ENCODE measurements around the gene SPRY4. TPM values are rescaled to one million over a fixed set of nuclear protein-coding genes. Genes with fewer than 3 reads are reported as not detected.
"Not testable (repeated sequence)": the region's sequence is repeated elsewhere in the genome, so short reads cannot be mapped to it uniquely, and the experiment has no call there.

The SPRY4 gene
- total RNA-seq, 1 experiment from 2014 or later = 23.6 TPM

- intact Hi-C loops (cut with micrococcal nuclease; ENCODE audit: unreplicated experiment) = no loop called here
- Mint-ChIP-seq H3K27ac (ENCODE audit: unreplicated experiment) (no peak overlapping the region), H3K9me3 (ENCODE audit: low read depth, unreplicated experiment) (no peaks in the 10 kb centered on the region), H3K4me3 (ENCODE audit: low read depth, unreplicated experiment) (no peak overlapping the region), H3K27me3 (ENCODE audit: unreplicated experiment) (no peaks in the 10 kb centered on the region), H3K36me3 (ENCODE audit: insufficient read depth, unreplicated experiment) (peaks cover 23% of the 10 kb centered on the region), H3K4me1 (ENCODE audit: low read depth, unreplicated experiment) (peaks cover 21% of the 10 kb centered on the region)
- CTCF ChIA-PET = interaction anchor here (0.6 kb wide), 1 partner anchor 186 kb away, joined by 4 read pairs; no protein-coding TSS in a partner anchor
- DNase-seq = no peak
- BruUV-seq (replicated peaks) = no TSS peak
- TF ChIP-seq CTCF (IDR thresholded peaks at IDR 0.05; ENCODE audit: unreplicated experiment) = no peak
Measured at GRCh38 chr5:142353071-142353472, 28.3 kb upstream of the SPRY4 start.

GRCh38 chr5:142350021-142350420 is 25.2 kb upstream of the SPRY4 start:
- Mint-ChIP-seq H3K4me1 (ENCODE audit: low read depth, unreplicated experiment) (peaks cover 15% of the 10 kb centered on the region), H3K27me3 (ENCODE audit: unreplicated experiment) (no peaks in the 10 kb centered on the region), H3K9me3 (ENCODE audit: low read depth, unreplicated experiment) (no peaks in the 10 kb centered on the region), H3K27ac (ENCODE audit: unreplicated experiment) (no peak overlapping the region), H3K4me3 (ENCODE audit: low read depth, unreplicated experiment) (no peak overlapping the region), H3K36me3 (ENCODE audit: insufficient read depth, unreplicated experiment) (peaks cover 5% of the 10 kb centered on the region)
- no peak for DNase-seq
- no TSS peak for BruUV-seq (replicated peaks)
- intact Hi-C loops (cut with micrococcal nuclease; ENCODE audit: unreplicated experiment) = no loop called here
- CTCF ChIA-PET = interaction anchor here (0.7 kb wide), 1 partner anchor 22 kb away, joined by 3 read pairs; no protein-coding TSS in a partner anchor
- no peak for TF ChIP-seq CTCF (IDR thresholded peaks at IDR 0.05; ENCODE audit: unreplicated experiment)

GRCh38 chr5:142346706-142347105 is 21.9 kb upstream of the SPRY4 start:
- intact Hi-C loops (cut with micrococcal nuclease; ENCODE audit: unreplicated experiment) = no loop called here
- no peaks in the 10 kb centered on the region for H3K4me1 Mint-ChIP-seq (ENCODE audit: low read depth, unreplicated experiment)
- H3K4me3 Mint-ChIP-seq (ENCODE audit: low read depth, unreplicated experiment) = no peak overlapping the region
- no peak for TF ChIP-seq CTCF (IDR thresholded peaks at IDR 0.05; ENCODE audit: unreplicated experiment)
- H3K27ac Mint-ChIP-seq (ENCODE audit: unreplicated experiment) = no peak overlapping the region
- BruUV-seq (replicated peaks) = no TSS peak
- H3K36me3 Mint-ChIP-seq (ENCODE audit: insufficient read depth, unreplicated experiment) = peaks cover 5% of the 10 kb centered on the region
- CTCF ChIA-PET = no interaction called here
- peaks cover 11% of the 10 kb centered on the region for H3K9me3 Mint-ChIP-seq (ENCODE audit: low read depth, unreplicated experiment)
- no peaks in the 10 kb centered on the region for H3K27me3 Mint-ChIP-seq (ENCODE audit: unreplicated experiment)
- no peak for DNase-seq

GRCh38 chr5:142344915-142345314 is 20.1 kb upstream of the SPRY4 start:
- H3K36me3 Mint-ChIP-seq (ENCODE audit: insufficient read depth, unreplicated experiment); intact Hi-C loops (cut with micrococcal nuclease; ENCODE audit: unreplicated experiment): not testable (repeated sequence)

GRCh38 chr5:142343531-142343930 is 18.7 kb upstream of the SPRY4 start:
- no TSS peak for BruUV-seq (replicated peaks)
- peaks cover 5% of the 10 kb centered on the region for H3K36me3 Mint-ChIP-seq (ENCODE audit: insufficient read depth, unreplicated experiment)
- H3K9me3 Mint-ChIP-seq (ENCODE audit: low read depth, unreplicated experiment) = peaks cover 11% of the 10 kb centered on the region
- no peak for TF ChIP-seq CTCF (IDR thresholded peaks at IDR 0.05; ENCODE audit: unreplicated experiment)
- DNase-seq = no peak
- no peak overlapping the region for H3K4me3 Mint-ChIP-seq (ENCODE audit: low read depth, unreplicated experiment)
- no peaks in the 10 kb centered on the region for H3K27me3 Mint-ChIP-seq (ENCODE audit: unreplicated experiment)
- no peak overlapping the region for H3K27ac Mint-ChIP-seq (ENCODE audit: unreplicated experiment)
- intact Hi-C loops (cut with micrococcal nuclease; ENCODE audit: unreplicated experiment) = no loop called here
- no peaks in the 10 kb centered on the region for H3K4me1 Mint-ChIP-seq (ENCODE audit: low read depth, unreplicated experiment)
- CTCF ChIA-PET = no interaction called here

More at GRCh38 chr5:142344915-142345314, 20.1 kb upstream of the SPRY4 start:
- H3K27ac Mint-ChIP-seq (ENCODE audit: unreplicated experiment); BruUV-seq (replicated peaks); H3K27me3 Mint-ChIP-seq (ENCODE audit: unreplicated experiment); DNase-seq; H3K4me3 Mint-ChIP-seq (ENCODE audit: low read depth, unreplicated experiment); H3K4me1 Mint-ChIP-seq (ENCODE audit: low read depth, unreplicated experiment); CTCF ChIA-PET: not testable (repeated sequence)
- H3K9me3 Mint-ChIP-seq (ENCODE audit: low read depth, unreplicated experiment) = peaks cover 11% of the 10 kb centered on the region
